Testis (tissue), 3 donors: Measurements from ENCODE around the gene TTC29. TPM values are rescaled to one million over a fixed set of nuclear protein-coding genes. Genes with fewer than 3 reads are reported as not detected.

Experiments used
- DNase-seq: peaks from one replicate; pipeline ENCODE4 v3.0.0-alpha.2; 2019
- H3K27ac ChIP-seq, 2 donors: fragments of 200-600 bp; sonication (generic); one replicate each; pipeline ENCODE4 v1.5.1; 2019
- H3K27me3 ChIP-seq: fragments of 200-600 bp; sonication (generic); one replicate; pipeline ENCODE4 v1.5.1; 2019
- H3K36me3 ChIP-seq: fragments of 200-600 bp; sonication (generic); one replicate; pipeline ENCODE4 v1.5.1; 2017; ENCODE audit warnings: low read depth; ENCODE audit errors: missing control alignments
- H3K4me1 ChIP-seq: fragments of 200-600 bp; sonication (generic); one replicate; pipeline ENCODE4 v1.5.1; 2019
- H3K4me3 ChIP-seq, 2 donors: fragments of 200-600 bp; sonication (generic); one replicate each; pipeline ENCODE4 v1.5.1; 2017 to 2019
- H3K9me3 ChIP-seq: fragments of 200-600 bp; sonication (generic); one replicate; pipeline ENCODE4 v1.5.1; 2017
- CTCF ChIP-seq, 3 experiments: fragments of 450-650 bp in 2 of 3; fragments of 200-600 bp in 1 of 3; sonication (generic) in 1 of 3; IDR thresholded peaks; one replicate each; pipeline ENCODE4 v1.5.1; 2016 to 2019; ENCODE audit warnings: antibody characterized with exemption in 3 of 3, mild to moderate bottlenecking in 2 of 3, moderate library complexity in 1 of 3
- POLR2A ChIP-seq: fragments of 450-650 bp; IDR thresholded peaks from one replicate; pipeline ENCODE4 v1.6.1; 2017; ENCODE audit warnings: antibody characterized with exemption, mild to moderate bottlenecking, moderate library complexity
- WGBS, 2 donors: methylation state at CpG; one replicate each; pipeline ENCODE4 v1.1.5; 2018; 5-methylcytosine and 5-hydroxymethylcytosine counted together
- intact Hi-C: fragments of 100-400 bp; cut with DNase I; formaldehyde crosslinking; loops from one replicate; pipeline ENCODE4 v1.15.1; 2023; ENCODE audit warnings: low total_unique reads
- polyA plus RNA-seq: library from polyadenylated mRNA; stranded (reverse); fragments of 350-450 nt; fragmentation: Illumina TruSeq; extraction: RNeasy Lipid Tissue Mini Kit (QIAGEN cat#74804); gene quantifications from one replicate; pipeline ENCODE4 v1.2.3, GENCODE V29; 2014; ENCODE audit warnings: low read depth, low replicate concordance; ENCODE audit not compliant: insufficient read depth
- total RNA-seq, 2 donors: library from RNA; depleted of rRNA; stranded (reverse); fragments of >200 nt; gene quantifications; one replicate each; pipeline ENCODE4 v1.2.3, GENCODE V29; 2016

Gene TTC29
- total and polyA plus RNA-seq, 3 donors from 2014 or later: 27.4 to 165 (median 68.0) TPM

- H3K36me3 ChIP-seq: no peaks in the 10 kb centered on the region
- no peaks in the 10 kb centered on the region for H3K9me3 ChIP-seq
- no peak for DNase-seq
- WGBS, 2 donors: 68 to 74% methylated on average over 2 of the region's 2 CpGs
- no peaks in the 10 kb centered on the region for H3K4me1 ChIP-seq
- TF ChIP-seq POLR2A: no peak
- no peak for TF ChIP-seq CTCF (IDR thresholded peaks at IDR 0.05)
- no peak overlapping the region for H3K4me3 ChIP-seq
- no peaks in the 10 kb centered on the region for H3K27me3 ChIP-seq
- H3K27ac ChIP-seq: no peak overlapping the region
- intact Hi-C loops: no loop called here
Observed at GRCh38 chr4:146852360-146852759, 93.3 kb downstream of the TTC29 start.

GRCh38 chr4:146847345-146847744, 98.3 kb downstream of the TTC29 start:
- Histone ChIP-seq H3K27ac (no peak overlapping the region), H3K36me3 (no peaks in the 10 kb centered on the region), H3K9me3 (no peaks in the 10 kb centered on the region), H3K4me1 (no peaks in the 10 kb centered on the region), H3K4me3 (no peak overlapping the region), H3K27me3 (no peaks in the 10 kb centered on the region)
- TF ChIP-seq POLR2A (no peak), CTCF (IDR thresholded peaks at IDR 0.05) (no peak)
- WGBS, 2 donors: 70 to 80% methylated on average over 5 of the region's 5 CpGs
- no peak for DNase-seq
- intact Hi-C loops: no loop called here

GRCh38 chr4:146846882-146847281, 98.8 kb downstream of the TTC29 start:
- intact Hi-C loops: no loop called here
- no peaks in the 10 kb centered on the region for H3K4me1 ChIP-seq
- H3K27ac ChIP-seq: no peak overlapping the region
- no peak for DNase-seq
- H3K9me3 ChIP-seq: no peaks in the 10 kb centered on the region
- no peak overlapping the region for H3K4me3 ChIP-seq
- H3K27me3 ChIP-seq: no peaks in the 10 kb centered on the region
- TF ChIP-seq CTCF (IDR thresholded peaks at IDR 0.05) (no peak), POLR2A (no peak)
- no peaks in the 10 kb centered on the region for H3K36me3 ChIP-seq
- 62 to 75% methylated on average over 6 of the region's 6 CpGs for WGBS, 2 donors

DNA sequence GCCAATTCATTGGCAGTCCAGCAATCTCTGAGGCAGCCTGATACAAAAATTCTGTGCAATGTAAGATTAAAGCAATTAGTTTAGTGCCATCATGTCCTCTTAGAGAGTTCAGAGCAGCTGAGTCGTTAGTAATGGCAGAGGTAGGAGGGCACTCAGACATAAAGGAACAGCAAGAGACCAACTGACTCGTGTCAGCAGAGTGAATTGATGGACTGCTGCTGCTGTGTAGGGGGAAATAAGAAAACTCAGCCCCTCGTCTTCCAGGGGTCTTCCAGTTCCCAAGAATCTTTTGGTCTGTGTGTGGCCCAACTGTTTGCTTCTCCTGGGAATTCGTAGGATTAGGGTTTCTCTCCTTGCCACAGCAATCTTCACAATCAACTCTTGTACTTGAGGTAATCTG, 100.9 kb downstream of the TTC29 start:
- intact Hi-C loops: no loop called here
- no peak for DNase-seq
- no peaks in the 10 kb centered on the region for H3K4me1 ChIP-seq
- H3K9me3 ChIP-seq: no peaks in the 10 kb centered on the region
- H3K27ac ChIP-seq: no peak overlapping the region
- H3K27me3 ChIP-seq: no peaks in the 10 kb centered on the region
- no peaks in the 10 kb centered on the region for H3K36me3 ChIP-seq
- 62 to 64% methylated on average over 4 of the region's 4 CpGs for WGBS, 2 donors
- H3K4me3 ChIP-seq: no peak overlapping the region
- TF ChIP-seq CTCF (IDR thresholded peaks at IDR 0.05) (no peak), POLR2A (no peak)

DNA sequence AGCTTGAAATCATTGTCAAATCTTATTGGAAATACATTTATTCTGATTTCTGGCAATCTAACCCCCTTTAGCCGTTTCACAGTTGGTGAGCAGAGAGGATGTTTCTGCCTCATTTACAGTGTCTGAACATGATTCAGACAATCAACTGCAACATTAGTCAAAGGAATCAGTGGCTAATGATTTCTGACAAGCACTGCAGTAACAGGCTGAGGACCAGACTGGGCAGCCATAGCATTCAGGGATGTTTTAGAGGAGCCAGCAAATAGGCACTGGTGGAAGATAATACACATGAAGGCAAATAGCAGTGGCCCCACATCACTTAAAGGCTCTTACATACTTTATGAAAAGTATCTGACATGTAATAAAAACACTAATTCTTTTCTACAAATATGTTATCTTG, 102.8 kb downstream of the TTC29 start:
- no peaks in the 10 kb centered on the region for H3K9me3 ChIP-seq

More for the DNA sequence above, 102.8 kb downstream of the TTC29 start:
- Histone ChIP-seq H3K36me3 (no peaks in the 10 kb centered on the region), H3K27me3 (no peaks in the 10 kb centered on the region), H3K4me3 (no peak overlapping the region), H3K27ac (no peak overlapping the region), H3K4me1 (no peaks in the 10 kb centered on the region)
- no peak for TF ChIP-seq POLR2A
- no peak for TF ChIP-seq CTCF (IDR thresholded peaks at IDR 0.05)
- DNase-seq: no peak
- intact Hi-C loops: no loop called here
- WGBS, 2 donors: 92 to 94% methylated on average over 1 of the region's 1 CpG
